22Rv1 (cell line): ENCODE results near the gene DCAF10.

Experiments used
- CTCF ChIP-seq: fragments of 450-650 bp; IDR thresholded peaks from 2 replicates; pipeline ENCODE4 v1.5.1; 2017; ENCODE audit warnings: mild to moderate bottlenecking
- ZFX ChIP-seq: fragments of 450-650 bp; IDR thresholded peaks from 2 replicates; pipeline ENCODE4 v1.6.1; 2017; ENCODE audit warnings: antibody characterized with exemption, borderline replicate concordance

GRCh38 chr9:37914154-37914551 is 113.6 kb downstream of the DCAF10 start:
- TF ChIP-seq CTCF (no peak), ZFX (no peak)
